HEK293 (cell line): ENCODE results near the gene SYNGR3.

Experiments used
- CTCF ChIA-PET: fragments of 350-600 bp; formaldehyde crosslinking; extraction: SDS; loops from one replicate; lab custom pipeline; 2021; ENCODE audit warnings: antibody characterized with exemption; lab: Yijun Ruan, JAX
- POLR2A ChIA-PET: fragments of 300-600 bp; formaldehyde crosslinking; extraction: SDS; loops from one replicate; lab custom pipeline; 2020; ENCODE audit warnings: antibody characterized with exemption, inconsistent platforms; lab: Yijun Ruan, JAX
- H3K27ac ChIP-seq: fragments of 200-500 bp; sonication (Bioruptor generic); 2 replicates; pipeline ENCODE4 v1.5.1; 2014; ENCODE audit warnings: low read depth, low read length, control low read depth, inconsistent platforms; ENCODE audit errors: extremely low read depth
- H3K36me3 ChIP-seq, 2 experiments: fragments of 200-500 bp in 1 of 2; sonication (Bioruptor generic) in 1 of 2; 1 replicate in 1 of 2; 2 replicates in 1 of 2; pipeline ENCODE4 v1.5.1; 2014 to 2017; ENCODE audit warnings: inconsistent platforms in 2 of 2, low read length in 2 of 2; ENCODE audit not compliant: control insufficient read depth in 2 of 2, insufficient read depth in 1 of 2
- H3K4me1 ChIP-seq: fragments of 200-500 bp; sonication (Bioruptor generic); 2 replicates; pipeline ENCODE4 v1.5.1; 2014; ENCODE audit warnings: mild to moderate bottlenecking, low read length, inconsistent platforms; ENCODE audit not compliant: control insufficient read depth, insufficient read depth
- H3K4me3 ChIP-seq: 2 replicates; pipeline ENCODE4 v1.5.1; 2011; ENCODE audit warnings: low read depth, mild to moderate bottlenecking, control low read depth, low read length, moderate library complexity
- H3K9me3 ChIP-seq: fragments of 200-500 bp; sonication (Bioruptor generic); 2 replicates; pipeline ENCODE4 v1.5.1; 2014; ENCODE audit warnings: low read depth, low read length, inconsistent platforms; ENCODE audit not compliant: control insufficient read depth, insufficient read depth
- KLF1 ChIP-seq: fragments of 450-650 bp; formaldehyde crosslinking; IDR thresholded peaks from 2 replicates; pipeline ENCODE4 v1.5.1; 2016; ENCODE audit warnings: missing biosample characterization, missing genetic modification characterization
- KLF8 ChIP-seq: fragments of 450-650 bp; formaldehyde crosslinking; IDR thresholded peaks from 2 replicates; pipeline ENCODE4 v1.5.1; 2016; ENCODE audit warnings: missing biosample characterization, missing genetic modification characterization
- KLF9 ChIP-seq: fragments of 450-650 bp; formaldehyde crosslinking; IDR thresholded peaks from 2 replicates; pipeline ENCODE4 v1.5.1; 2016; ENCODE audit warnings: missing biosample characterization, missing genetic modification characterization, low read depth
- OSR2 ChIP-seq: fragments of 450-650 bp; formaldehyde crosslinking; IDR thresholded peaks from 2 replicates; pipeline ENCODE4 v1.5.1; 2016; ENCODE audit warnings: missing biosample characterization, missing genetic modification characterization
- PRDM10 ChIP-seq: fragments of 450-650 bp; formaldehyde crosslinking; IDR thresholded peaks from 2 replicates; pipeline ENCODE4 v1.5.1; 2016; ENCODE audit warnings: missing biosample characterization, missing genetic modification characterization
- SP7 ChIP-seq: fragments of 450-650 bp; formaldehyde crosslinking; IDR thresholded peaks from 2 replicates; pipeline ENCODE4 v1.5.1; 2016; ENCODE audit warnings: missing biosample characterization, missing genetic modification characterization
- ZFP69B ChIP-seq: fragments of 450-650 bp; formaldehyde crosslinking; IDR thresholded peaks from 2 replicates; pipeline ENCODE4 v1.5.1; 2016; ENCODE audit warnings: missing biosample characterization, missing genetic modification characterization
- ZNF121 ChIP-seq: fragments of 450-650 bp; formaldehyde crosslinking; IDR thresholded peaks from 2 replicates; pipeline ENCODE4 v1.5.1; 2016; ENCODE audit warnings: missing biosample characterization, missing genetic modification characterization
- ZNF146 ChIP-seq: fragments of 450-650 bp; formaldehyde crosslinking; IDR thresholded peaks from 2 replicates; pipeline ENCODE4 v1.5.1; 2016; ENCODE audit warnings: missing biosample characterization, missing genetic modification characterization
- ZNF157 ChIP-seq: fragments of 450-650 bp; formaldehyde crosslinking; IDR thresholded peaks from 2 replicates; pipeline ENCODE4 v1.5.1; 2016; ENCODE audit warnings: missing biosample characterization, missing genetic modification characterization
- ZNF174 ChIP-seq: fragments of 450-650 bp; formaldehyde crosslinking; IDR thresholded peaks from 2 replicates; pipeline ENCODE4 v1.5.0; 2017; ENCODE audit warnings: missing biosample characterization, mild to moderate bottlenecking, missing genetic modification characterization
- ZNF18 ChIP-seq: fragments of 450-650 bp; formaldehyde crosslinking; IDR thresholded peaks from 2 replicates; pipeline ENCODE4 v1.5.1; 2016; ENCODE audit warnings: missing biosample characterization, missing genetic modification characterization
- ZNF19 ChIP-seq: fragments of 450-650 bp; formaldehyde crosslinking; IDR thresholded peaks from 2 replicates; pipeline ENCODE4; 2016; ENCODE audit warnings: missing biosample characterization, missing genetic modification characterization, low read depth
- ZNF24 ChIP-seq: fragments of 450-650 bp; formaldehyde crosslinking; IDR thresholded peaks from 2 replicates; pipeline ENCODE4 v1.5.1; 2016; ENCODE audit warnings: missing biosample characterization, missing genetic modification characterization
- ZNF266 ChIP-seq: fragments of 450-650 bp; formaldehyde crosslinking; IDR thresholded peaks from 2 replicates; pipeline ENCODE4 v1.5.1; 2016; ENCODE audit warnings: missing biosample characterization, missing genetic modification characterization, low read depth
- ZNF341 ChIP-seq: fragments of 450-650 bp; formaldehyde crosslinking; IDR thresholded peaks from 2 replicates; pipeline ENCODE4; 2016; ENCODE audit warnings: low read depth, missing biosample characterization, missing genetic modification characterization
- ZNF433 ChIP-seq: fragments of 450-650 bp; formaldehyde crosslinking; IDR thresholded peaks from 2 replicates; pipeline ENCODE4 v1.5.1; 2016; ENCODE audit warnings: missing biosample characterization, missing genetic modification characterization, low read depth
- ZNF488 ChIP-seq: fragments of 450-650 bp; formaldehyde crosslinking; IDR thresholded peaks from 2 replicates; pipeline ENCODE4 v1.5.1; 2016; ENCODE audit warnings: missing biosample characterization, missing genetic modification characterization
- ZNF529 ChIP-seq: fragments of 450-650 bp; formaldehyde crosslinking; IDR thresholded peaks from 2 replicates; pipeline ENCODE4 v1.5.1; 2017; ENCODE audit warnings: missing genetic modification characterization, missing biosample characterization; ENCODE audit not compliant: insufficient replicate concordance
- ZNF785 ChIP-seq: fragments of 450-650 bp; formaldehyde crosslinking; IDR thresholded peaks from 2 replicates; pipeline ENCODE4 v1.5.1; 2016; ENCODE audit warnings: missing biosample characterization, missing genetic modification characterization
- ZXDB ChIP-seq: fragments of 450-650 bp; formaldehyde crosslinking; IDR thresholded peaks from 2 replicates; pipeline ENCODE4 v1.5.1; 2016; ENCODE audit warnings: missing biosample characterization, missing genetic modification characterization

Gene SYNGR3

GRCh38 chr16:1978476-1979120 is 11.2 kb upstream of the SYNGR3 start:
- Histone ChIP-seq H3K36me3 (peaks cover 0 to 59% of the 10 kb centered on the region in 2 experiments; a peak in 1 of 3 replicates), H3K27ac (no peak overlapping the region), H3K9me3 (no peaks in the 10 kb centered on the region), H3K4me1 (peaks cover 4% of the 10 kb centered on the region; the same call in 1 of the 2 replicates), H3K4me3 (no peak overlapping the region)
- TF ChIP-seq KLF8 (tag by site-specific recombination), result peak; percentile 38
- TF ChIP-seq ZNF341 (tag by site-specific recombination), result 0 out of 2 replicates have a peak, but pooled peaks have one; percentile 16
- peak; percentile 50 for TF ChIP-seq KLF9 (tag by site-specific recombination)
- TF ChIP-seq ZNF433, result no peak
- no peak for TF ChIP-seq SP7 (tag by site-specific recombination)
- ChIA-PET CTCF (interaction anchor here (0.6 to 0.7 kb wide), 2 partner anchors 8 to 114 kb away, joined by 3 to 6 read pairs; no protein-coding TSS in a partner anchor), POLR2A (interaction anchor here (0.6 to 10.1 kb wide), 4 partner anchors 13 to 196 kb away, joined by 3 to 76 read pairs (median 6); partner anchors contain the start of genes NUBP2, RPS2 and SPSB3)

- Histone ChIP-seq H3K4me1 (peaks cover 4% of the 10 kb centered on the region; the same call in 1 of the 2 replicates), H3K9me3 (no peaks in the 10 kb centered on the region), H3K4me3 (peak overlapping the region; percentile 7; the same call in 1 of the 2 replicates), H3K27ac (no peak overlapping the region), H3K36me3 (peaks cover 0 to 54% of the 10 kb centered on the region in 2 experiments; a peak in 1 of 3 replicates)
- POLR2A ChIA-PET, result interaction anchor here (0.6 to 10.1 kb wide), 5 partner anchors 14 to 197 kb away, joined by 3 to 76 read pairs (median 4); partner anchors contain the start of genes MSRB1, NUBP2, RPS2 and SPSB3
- CTCF ChIA-PET, result interaction anchor here (0.6 to 0.7 kb wide), 2 partner anchors 8 to 115 kb away, joined by 3 to 6 read pairs; no protein-coding TSS in a partner anchor
- TF ChIP-seq ZXDB (tag by site-specific recombination) (no peak), ZNF529 (tag by site-specific recombination) (no peak), OSR2 (tag by site-specific recombination) (no peak), ZNF19 (tag by site-specific recombination) (no peak), ZNF266 (tag by site-specific recombination) (no peak), ZNF24 (no peak), KLF8 (tag by site-specific recombination) (peak; percentile 32; the same call in 1 of the 2 replicates), ZNF157 (tag by site-specific recombination) (no peak), ZFP69B (no peak), ZNF785 (tag by site-specific recombination) (no peak), ZNF18 (tag by site-specific recombination) (no peak), ZNF174 (tag by site-specific recombination) (no peak), KLF1 (tag by site-specific recombination) (peak; percentile 16; the same call in 1 of the 2 replicates), ZNF488 (tag by site-specific recombination) (no peak), ZNF146 (tag by site-specific recombination) (no peak), ZNF121 (tag by site-specific recombination) (no peak), PRDM10 (tag by site-specific recombination) (no peak)
These were observed 10.3 kb upstream of the SYNGR3 start for GRCh38 chr16:1979271-1980029.
